Cardiac muscle cell (in vitro differentiated cells and primary cell): ENCODE results near the gene MED7. TPM values are rescaled to one million over a fixed set of nuclear protein-coding genes. Genes with fewer than 3 reads are reported as not detected.
A peak's percentile ranks its signal among the peaks of the same experiment; 100 is the strongest.

Experiments used
- DNase-seq, 2 donors: peaks; one replicate each; pipeline versions ENCODE4 v3.0.0 to v3.0.0-alpha.2; 2010 to 2017; ENCODE audit warnings: low read depth in 1 of 2, low spot score in 1 of 2
- H3K27ac ChIP-seq: fragments of 200-600 bp; sonication (generic); 2 replicates; pipeline ENCODE4 v1.5.1; 2016
- H3K27me3 ChIP-seq: fragments of 200-600 bp; sonication (generic); 2 replicates; pipeline ENCODE4 v1.6.0; 2016; ENCODE audit warnings: control low read depth
- H3K36me3 ChIP-seq: fragments of 200-600 bp; sonication (generic); 2 replicates; pipeline ENCODE4 v1.5.1; 2016; ENCODE audit warnings: control low read depth
- H3K4me1 ChIP-seq: fragments of 200-600 bp; sonication (generic); 2 replicates; pipeline ENCODE4 v1.8.1; 2017; ENCODE audit warnings: low read depth, mild to moderate bottlenecking, mixed run types
- H3K4me3 ChIP-seq: fragments of 200-600 bp; sonication (generic); 2 replicates; pipeline ENCODE4 v1.5.1; 2016; ENCODE audit warnings: mild to moderate bottlenecking
- H3K9me3 ChIP-seq: fragments of 200-600 bp; sonication (generic); 2 replicates; pipeline ENCODE4 v1.5.1; 2017; ENCODE audit warnings: low read depth, mild to moderate bottlenecking, control low read depth
- polyA plus RNA-seq: library from polyadenylated mRNA; unstranded; fragments of >200 nt; fragmentation: Nextera tagmentation; extraction: Ambion mirVana; gene quantifications from 2 replicates; pipeline ENCODE4 v1.2.1, GENCODE V29; 2016
- total RNA-seq: library from RNA; depleted of rRNA; stranded (reverse); fragments of >200 nt; gene quantifications from 2 replicates; pipeline ENCODE4 v1.2.3, GENCODE V29; 2016
- TF ChIP-seq, protein P1 (sequence below): IDR thresholded peaks from 2 replicates; pipeline ENCODE4 v1.5.1; 2012; ENCODE audit warnings: low read depth, mild to moderate bottlenecking, low read length

Gene MED7
- total and polyA plus RNA-seq, 2 experiments from 2014 or later: 8.2 to 16.2 TPM

DNA sequence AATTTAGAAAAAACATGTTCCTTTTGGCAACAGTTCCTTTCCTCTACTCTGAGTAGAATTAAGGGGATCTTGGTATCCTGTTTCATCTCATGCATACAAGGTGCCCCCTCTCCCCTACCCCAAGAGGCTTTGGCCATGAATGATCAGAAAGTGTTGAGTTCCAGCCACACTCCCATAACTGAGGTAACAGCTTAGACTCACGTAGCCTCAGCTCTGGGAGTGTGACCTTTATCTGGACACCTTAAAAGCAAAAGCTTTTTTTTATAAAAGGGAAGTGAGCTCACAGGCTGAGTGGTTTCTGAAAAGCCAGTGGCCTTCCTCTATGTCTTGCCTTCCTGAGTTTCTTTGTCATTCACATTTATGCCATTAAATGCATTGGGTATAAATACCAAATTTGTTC lies 32.9 kb downstream of the MED7 start:
- Histone ChIP-seq H3K36me3 (no peaks in the 10 kb centered on the region), H3K27ac (no peak overlapping the region), H3K9me3 (no peaks in the 10 kb centered on the region), H3K4me1 (no peaks in the 10 kb centered on the region), H3K27me3 (no peaks in the 10 kb centered on the region), H3K4me3 (no peak overlapping the region)
- peak in 1 of 2 donors; percentile 7 for DNase-seq
- TF ChIP-seq, protein P1, sequence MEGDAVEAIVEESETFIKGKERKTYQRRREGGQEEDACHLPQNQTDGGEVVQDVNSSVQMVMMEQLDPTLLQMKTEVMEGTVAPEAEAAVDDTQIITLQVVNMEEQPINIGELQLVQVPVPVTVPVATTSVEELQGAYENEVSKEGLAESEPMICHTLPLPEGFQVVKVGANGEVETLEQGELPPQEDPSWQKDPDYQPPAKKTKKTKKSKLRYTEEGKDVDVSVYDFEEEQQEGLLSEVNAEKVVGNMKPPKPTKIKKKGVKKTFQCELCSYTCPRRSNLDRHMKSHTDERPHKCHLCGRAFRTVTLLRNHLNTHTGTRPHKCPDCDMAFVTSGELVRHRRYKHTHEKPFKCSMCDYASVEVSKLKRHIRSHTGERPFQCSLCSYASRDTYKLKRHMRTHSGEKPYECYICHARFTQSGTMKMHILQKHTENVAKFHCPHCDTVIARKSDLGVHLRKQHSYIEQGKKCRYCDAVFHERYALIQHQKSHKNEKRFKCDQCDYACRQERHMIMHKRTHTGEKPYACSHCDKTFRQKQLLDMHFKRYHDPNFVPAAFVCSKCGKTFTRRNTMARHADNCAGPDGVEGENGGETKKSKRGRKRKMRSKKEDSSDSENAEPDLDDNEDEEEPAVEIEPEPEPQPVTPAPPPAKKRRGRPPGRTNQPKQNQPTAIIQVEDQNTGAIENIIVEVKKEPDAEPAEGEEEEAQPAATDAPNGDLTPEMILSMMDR: no peak

DNA sequence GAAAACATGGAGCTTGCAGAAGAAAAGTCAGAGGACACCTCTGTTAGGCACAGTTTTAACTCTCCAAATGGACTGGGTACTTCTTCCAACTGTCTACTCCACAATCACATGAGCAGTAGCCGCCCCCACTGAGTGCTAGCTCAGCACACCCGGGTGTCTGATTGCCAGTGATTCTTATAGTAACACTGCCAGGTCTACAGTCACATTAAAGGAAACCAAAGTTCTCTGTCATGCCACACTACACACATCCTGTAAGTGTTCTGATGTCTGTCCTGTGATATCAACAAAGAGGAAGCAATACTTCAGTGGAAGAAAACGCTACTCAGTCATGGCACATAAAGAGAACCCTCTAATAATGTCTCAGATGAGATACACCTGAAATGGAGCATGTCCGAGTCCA lies 33.7 kb downstream of the MED7 start, which contains the start of gene HAVCR2:
Gene HAVCR2 (minus strand): TSS at position 69 of the 400 bp plus-strand sequence. CDS start 61 bp downstream, at position 8.
- DNase-seq: no peak
- Histone ChIP-seq H3K4me1 (no peaks in the 10 kb centered on the region), H3K9me3 (no peaks in the 10 kb centered on the region), H3K27me3 (no peaks in the 10 kb centered on the region), H3K4me3 (no peak within 1 kb of the TSS), H3K36me3 (no peaks in the 10 kb centered on the region), H3K27ac (no peak within 1 kb of the TSS)
- TF ChIP-seq, protein P1: no peak

DNA sequence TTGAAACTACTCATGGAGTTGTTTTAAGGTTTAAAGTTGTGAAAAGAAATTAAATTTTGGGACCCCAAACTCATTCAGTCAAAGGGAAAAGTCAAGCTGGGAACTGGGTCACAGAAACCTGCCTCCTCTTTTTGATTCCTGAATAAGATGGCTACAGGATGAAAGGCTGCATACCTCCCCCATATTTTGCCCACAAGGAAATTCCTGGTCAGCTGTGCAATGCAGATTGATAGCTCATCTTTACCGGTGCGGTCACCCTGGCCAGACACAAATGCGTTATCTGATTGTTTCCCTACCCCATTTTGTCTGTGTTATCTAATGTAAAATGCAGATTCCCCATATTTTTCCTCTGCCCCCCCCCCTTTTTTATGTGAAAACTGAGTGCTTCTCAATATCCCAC lies 35.2 kb downstream of the MED7 start:
- H3K27me3 ChIP-seq: no peaks in the 10 kb centered on the region
- H3K4me3 ChIP-seq: no peak overlapping the region
- no peak overlapping the region for H3K27ac ChIP-seq
- no peak for DNase-seq
- TF ChIP-seq, protein P1: no peak
- no peaks in the 10 kb centered on the region for H3K4me1 ChIP-seq
- H3K36me3 ChIP-seq: no peaks in the 10 kb centered on the region
- H3K9me3 ChIP-seq: no peaks in the 10 kb centered on the region

DNA sequence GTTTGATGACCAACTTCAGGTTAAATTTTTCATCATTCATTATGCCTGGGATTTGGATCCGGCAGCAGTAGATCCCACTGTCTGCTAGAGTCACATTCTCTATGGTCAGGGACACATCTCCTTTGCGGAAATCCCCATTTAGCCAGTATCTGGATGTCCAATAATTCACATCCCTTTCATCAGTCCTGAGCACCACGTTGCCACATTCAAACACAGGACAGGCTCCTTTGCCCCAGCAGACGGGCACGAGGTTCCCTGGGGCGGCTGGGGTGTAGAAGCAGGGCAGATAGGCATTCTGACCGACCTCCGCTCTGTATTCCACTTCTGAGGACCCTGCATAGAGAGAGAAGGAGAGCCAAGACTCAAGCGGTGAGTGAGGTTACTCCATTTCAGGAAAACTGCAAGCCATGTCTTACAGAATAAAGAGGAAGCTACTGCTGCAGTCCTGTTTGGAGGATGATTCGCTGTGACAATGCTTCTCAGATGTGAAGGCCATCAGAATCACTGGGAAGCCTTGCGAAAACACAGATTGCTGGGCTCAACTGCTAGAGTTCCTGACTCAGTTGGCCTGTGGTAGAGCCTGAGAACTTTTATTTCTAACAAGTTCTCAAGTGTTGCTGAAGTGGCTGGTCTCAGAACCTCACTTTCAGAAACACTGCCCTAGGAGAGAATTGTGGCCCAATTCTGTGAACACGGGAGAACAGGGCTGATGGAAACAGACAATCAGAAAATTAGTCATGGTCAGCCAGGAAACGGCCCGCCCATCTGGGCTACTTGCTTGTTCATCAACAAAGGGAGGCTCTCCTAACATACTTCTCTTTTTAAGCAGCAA lies 35.8 kb downstream of the MED7 start:
- no peak for DNase-seq
- Histone ChIP-seq H3K9me3 (no peaks in the 10 kb centered on the region), H3K27ac (no peak overlapping the region), H3K27me3 (no peaks in the 10 kb centered on the region), H3K4me1 (no peaks in the 10 kb centered on the region), H3K4me3 (no peak overlapping the region), H3K36me3 (no peaks in the 10 kb centered on the region)
- TF ChIP-seq, protein P1: no peak

DNA sequence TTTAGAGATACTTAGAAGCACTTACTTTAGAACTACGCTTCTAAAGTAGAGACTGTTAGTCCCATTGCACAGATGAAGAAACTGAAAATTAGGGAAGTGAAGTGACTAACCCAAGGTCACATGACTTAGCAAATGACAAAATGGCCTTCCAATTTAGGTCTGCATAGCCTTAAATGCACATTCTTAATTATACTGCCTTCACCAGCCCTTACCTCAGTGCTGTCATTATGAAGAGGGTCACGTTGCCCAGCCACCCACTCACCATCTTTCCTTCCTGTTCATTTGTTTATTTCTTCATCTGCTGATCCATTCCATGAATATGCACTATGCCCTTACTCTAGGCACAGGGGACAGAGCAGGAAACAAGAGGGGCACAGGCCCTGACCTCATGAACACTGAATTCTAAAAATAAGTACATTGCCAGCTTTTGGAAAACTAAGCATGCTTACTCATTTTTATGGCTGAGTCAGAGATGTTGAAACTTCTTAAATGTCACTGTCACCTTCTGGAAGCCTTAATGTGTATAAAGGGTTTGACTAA lies 42.5 kb downstream of the MED7 start:
- Histone ChIP-seq H3K36me3 (no peaks in the 10 kb centered on the region), H3K4me3 (no peak overlapping the region), H3K4me1 (no peaks in the 10 kb centered on the region), H3K9me3 (no peaks in the 10 kb centered on the region), H3K27ac (no peak overlapping the region), H3K27me3 (no peaks in the 10 kb centered on the region)
- TF ChIP-seq, protein P1: no peak
- peak in 1 of 2 donors; percentile 33 for DNase-seq
